HepG2 (cell line): ENCODE data around the gene DAZAP1. TPM values are rescaled to one million over a fixed set of nuclear protein-coding genes. Genes with fewer than 3 reads are reported as not detected.

Experiments
- ARHGAP35 ChIP-seq: sonication (generic); formaldehyde crosslinking; IDR thresholded peaks from 2 replicates; pipeline ENCODE4 v1.9.0; 2022; ENCODE audit warnings: mild to moderate bottlenecking, inconsistent platforms, moderate library complexity, missing genetic modification reagents, borderline replicate concordance
- ARNT ChIP-seq: fragments of 450-650 bp; IDR thresholded peaks from 2 replicates; pipeline ENCODE4 v1.6.1; 2017
- E2F5 ChIP-seq: sonication (generic); formaldehyde crosslinking; conservative IDR thresholded peaks from 2 replicates; pipeline ENCODE4 v1.4.0; 2020; ENCODE audit warnings: missing genetic modification reagents
- FOXP1 ChIP-seq, 2 experiments: fragments of 450-650 bp in 1 of 2; IDR thresholded peaks; 2 replicates each; pipeline ENCODE4 v1.6.1; 2017 to 2018; ENCODE audit warnings: antibody characterized with exemption in 1 of 2
- GPN1 ChIP-seq: sonication (generic); formaldehyde crosslinking; IDR thresholded peaks from 2 replicates; pipeline ENCODE4 v1.5.1; 2020; ENCODE audit warnings: missing genetic modification reagents, borderline replicate concordance
- HDAC1 ChIP-seq: sonication (generic); formaldehyde crosslinking; IDR thresholded peaks from 2 replicates; pipeline ENCODE4 v1.5.1; 2020; ENCODE audit warnings: mild to moderate bottlenecking, missing genetic modification reagents
- HMGA1 ChIP-seq: sonication (generic); formaldehyde crosslinking; conservative IDR thresholded peaks from 2 replicates; pipeline ENCODE4 v1.4.0; 2020; ENCODE audit warnings: missing genetic modification reagents
- KDM2A ChIP-seq: sonication (generic); formaldehyde crosslinking; IDR thresholded peaks from 2 replicates; pipeline ENCODE4 v1.4.0; 2020; ENCODE audit warnings: low read depth, missing genetic modification reagents, borderline replicate concordance
- MXD4 ChIP-seq: IDR thresholded peaks from 2 replicates; pipeline ENCODE4 v1.6.1; 2016; ENCODE audit warnings: mild to moderate bottlenecking, missing biosample characterization, missing genetic modification reagents
- PAXIP1 ChIP-seq: sonication (generic); formaldehyde crosslinking; conservative IDR thresholded peaks from 2 replicates; pipeline ENCODE4 v1.4.0; 2020; ENCODE audit warnings: mild to moderate bottlenecking, missing genetic modification reagents, moderate library complexity
- PHF8 ChIP-seq: sonication (generic); formaldehyde crosslinking; IDR thresholded peaks from 2 replicates; pipeline ENCODE4 v1.5.0; 2020; ENCODE audit warnings: missing genetic modification reagents
- ZFP90 ChIP-seq: sonication (generic); formaldehyde crosslinking; IDR thresholded peaks from 2 replicates; pipeline ENCODE4 v1.8.0; 2022; ENCODE audit warnings: missing genetic modification reagents, mild to moderate bottlenecking, inconsistent platforms, borderline replicate concordance
- ZMYM3 ChIP-seq: sonication (generic); formaldehyde crosslinking; IDR thresholded peaks from 2 replicates; pipeline ENCODE4 v1.5.1; 2020; ENCODE audit warnings: mild to moderate bottlenecking, missing genetic modification reagents
- ZNF496 ChIP-seq: sonication (generic); formaldehyde crosslinking; IDR thresholded peaks from 2 replicates; pipeline ENCODE4 v1.8.1; 2023; ENCODE audit warnings: mild to moderate bottlenecking, moderate library complexity, missing genetic modification reagents; ENCODE audit not compliant: insufficient replicate concordance
- ZNF577 ChIP-seq: sonication (generic); formaldehyde crosslinking; IDR thresholded peaks from 2 replicates; pipeline ENCODE4 v1.4.0; 2020; ENCODE audit warnings: mild to moderate bottlenecking, low read depth, missing genetic modification reagents, borderline replicate concordance
- polyA plus RNA-seq, 8 experiments: library from polyadenylated mRNA; depleted of rRNA in 3 of 8; stranded (reverse) in 7 of 8; unstranded in 1 of 8; fragments of >200 nt; fragmentation: Illumina TruSeq in 4 of 8; extraction: Trizol in 4 of 8; gene quantifications; 2 replicates each; pipeline versions ENCODE4 v1.2.1 to v1.2.3, GENCODE V29; 2011 to 2016; ENCODE audit warnings: low read depth in 4 of 8, missing spikeins in 1 of 8, mixed read lengths in 1 of 8; ENCODE audit not compliant: insufficient read depth in 1 of 8
- total RNA-seq, 5 experiments: library from RNA; depleted of rRNA; stranded (reverse); fragments of >200 nt; fragmentation: Illumina TruSeq; extraction: Trizol; gene quantifications; 2 replicates each; pipeline ENCODE4 v1.2.3, GENCODE V29; 2016; ENCODE audit warnings: low read depth in 1 of 5
- TF ChIP-seq, protein P1 (sequence below): sonication (generic); formaldehyde crosslinking; IDR thresholded peaks from 2 replicates; pipeline ENCODE4 v1.5.0; 2020; ENCODE audit warnings: missing genetic modification reagents
- TF ChIP-seq, protein P2 (sequence below): sonication (generic); formaldehyde crosslinking; IDR thresholded peaks from 2 replicates; pipeline ENCODE4 v1.8.0; 2022; ENCODE audit warnings: mild to moderate bottlenecking, missing genetic modification reagents; ENCODE audit not compliant: insufficient replicate concordance
- TF ChIP-seq, protein P3 (sequence below): sonication (generic); formaldehyde crosslinking; IDR thresholded peaks from 2 replicates; pipeline ENCODE4 v1.9.0; 2021; ENCODE audit warnings: missing genetic modification reagents, mild to moderate bottlenecking, borderline replicate concordance

The DAZAP1 gene
- total and polyA plus RNA-seq, 2 of the 13 experiments (the other 11 are each of a cell fraction or from before 2014, with no cell fraction given): 63.3 to 79.2 TPM

GRCh38 chr19:1468821-1469254 lies 61.5 kb downstream of the DAZAP1 start (continued):
- TF ChIP-seq HMGA1 (CRISPR knock-in tag): no peak
- TF ChIP-seq ZNF496 (CRISPR knock-in tag): no peak
- no peak for TF ChIP-seq FOXP1 (IDR thresholded peaks at IDR 0.05)
- no peak for TF ChIP-seq FOXP1 (CRISPR knock-in tag; IDR thresholded peaks at IDR 0.05)
- TF ChIP-seq, protein P1, sequence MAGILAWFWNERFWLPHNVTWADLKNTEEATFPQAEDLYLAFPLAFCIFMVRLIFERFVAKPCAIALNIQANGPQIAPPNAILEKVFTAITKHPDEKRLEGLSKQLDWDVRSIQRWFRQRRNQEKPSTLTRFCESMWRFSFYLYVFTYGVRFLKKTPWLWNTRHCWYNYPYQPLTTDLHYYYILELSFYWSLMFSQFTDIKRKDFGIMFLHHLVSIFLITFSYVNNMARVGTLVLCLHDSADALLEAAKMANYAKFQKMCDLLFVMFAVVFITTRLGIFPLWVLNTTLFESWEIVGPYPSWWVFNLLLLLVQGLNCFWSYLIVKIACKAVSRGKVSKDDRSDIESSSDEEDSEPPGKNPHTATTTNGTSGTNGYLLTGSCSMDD (CRISPR knock-in tag): no peak
- TF ChIP-seq ARHGAP35 (CRISPR knock-in tag): no peak
- TF ChIP-seq E2F5 (CRISPR knock-in tag): no peak
- peak; percentile 36; the same call in 1 of the 2 replicates for TF ChIP-seq PHF8
- TF ChIP-seq GPN1 (CRISPR knock-in tag): no peak
- TF ChIP-seq, protein P2, sequence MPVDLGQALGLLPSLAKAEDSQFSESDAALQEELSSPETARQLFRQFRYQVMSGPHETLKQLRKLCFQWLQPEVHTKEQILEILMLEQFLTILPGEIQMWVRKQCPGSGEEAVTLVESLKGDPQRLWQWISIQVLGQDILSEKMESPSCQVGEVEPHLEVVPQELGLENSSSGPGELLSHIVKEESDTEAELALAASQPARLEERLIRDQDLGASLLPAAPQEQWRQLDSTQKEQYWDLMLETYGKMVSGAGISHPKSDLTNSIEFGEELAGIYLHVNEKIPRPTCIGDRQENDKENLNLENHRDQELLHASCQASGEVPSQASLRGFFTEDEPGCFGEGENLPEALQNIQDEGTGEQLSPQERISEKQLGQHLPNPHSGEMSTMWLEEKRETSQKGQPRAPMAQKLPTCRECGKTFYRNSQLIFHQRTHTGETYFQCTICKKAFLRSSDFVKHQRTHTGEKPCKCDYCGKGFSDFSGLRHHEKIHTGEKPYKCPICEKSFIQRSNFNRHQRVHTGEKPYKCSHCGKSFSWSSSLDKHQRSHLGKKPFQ (CRISPR knock-in tag): no peak
- TF ChIP-seq MXD4: no peak
- no peak for TF ChIP-seq ZNF577 (CRISPR knock-in tag)
- no peak for TF ChIP-seq ARNT
- TF ChIP-seq PAXIP1: no peak
- TF ChIP-seq, protein P3, sequence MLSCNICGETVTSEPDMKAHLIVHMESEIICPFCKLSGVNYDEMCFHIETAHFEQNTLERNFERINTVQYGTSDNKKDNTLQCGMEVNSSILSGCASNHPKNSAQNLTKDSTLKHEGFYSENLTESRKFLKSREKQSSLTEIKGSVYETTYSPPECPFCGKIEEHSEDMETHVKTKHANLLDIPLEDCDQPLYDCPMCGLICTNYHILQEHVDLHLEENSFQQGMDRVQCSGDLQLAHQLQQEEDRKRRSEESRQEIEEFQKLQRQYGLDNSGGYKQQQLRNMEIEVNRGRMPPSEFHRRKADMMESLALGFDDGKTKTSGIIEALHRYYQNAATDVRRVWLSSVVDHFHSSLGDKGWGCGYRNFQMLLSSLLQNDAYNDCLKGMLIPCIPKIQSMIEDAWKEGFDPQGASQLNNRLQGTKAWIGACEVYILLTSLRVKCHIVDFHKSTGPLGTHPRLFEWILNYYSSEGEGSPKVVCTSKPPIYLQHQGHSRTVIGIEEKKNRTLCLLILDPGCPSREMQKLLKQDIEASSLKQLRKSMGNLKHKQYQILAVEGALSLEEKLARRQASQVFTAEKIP (CRISPR knock-in tag): no peak
- 0 out of 2 replicates have a peak, but pooled peaks have one; percentile 20 for TF ChIP-seq HDAC1 (CRISPR knock-in tag)
- no peak for TF ChIP-seq ZMYM3 (CRISPR knock-in tag)
- 0 out of 2 replicates have a peak, but pooled peaks have one; percentile 26 for TF ChIP-seq KDM2A (CRISPR knock-in tag)
- TF ChIP-seq ZFP90 (CRISPR knock-in tag): no peak
